ENCODE data around the gene TSHZ1.

The TSHZ1 gene

GRCh38 chr18:75275226-75275625 lies 64.6 kb downstream of the TSHZ1 start:
- DNase-seq: no peak

DNA sequence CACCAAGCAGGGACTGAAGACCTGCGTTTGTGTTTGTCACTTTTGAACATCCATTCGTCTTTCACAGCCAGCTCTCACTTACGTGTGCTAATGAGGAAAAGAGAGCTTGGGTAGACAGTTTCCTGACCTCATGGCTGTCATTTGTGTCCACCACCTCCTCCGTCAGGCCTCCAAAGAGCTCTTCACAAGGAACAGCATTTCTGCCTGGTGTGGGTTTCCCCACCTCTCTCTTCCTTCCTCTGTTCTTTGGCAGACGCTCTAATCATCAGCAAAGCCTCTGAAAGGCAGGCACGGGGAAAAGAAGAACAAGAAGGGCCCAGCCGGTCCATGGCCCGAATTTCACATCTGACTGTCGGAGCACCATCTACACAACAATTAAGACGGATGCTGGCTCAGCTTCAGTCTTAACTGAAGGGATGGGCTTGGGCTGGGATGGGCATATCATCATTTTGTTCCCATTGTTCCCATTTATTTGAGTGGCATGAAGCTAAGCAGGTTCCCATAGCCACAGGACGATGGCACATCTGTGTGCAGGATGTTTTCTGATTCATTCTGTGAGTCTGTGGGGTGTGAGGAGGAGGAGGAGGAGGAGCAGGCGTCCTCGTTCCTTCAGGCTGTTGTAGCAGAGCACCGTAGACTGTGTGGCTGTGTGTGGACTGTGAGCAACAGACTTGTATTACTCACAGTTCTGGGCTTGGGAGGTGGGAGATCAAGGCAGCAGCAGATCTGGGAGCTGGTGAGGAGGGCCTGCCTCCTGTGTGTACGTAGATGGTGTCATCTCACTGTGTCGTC lies 66.4 kb downstream of the TSHZ1 start:
- no peak for DNase-seq

GRCh38 chr18:75277610-75277928 lies 67.0 kb downstream of the TSHZ1 start:
- DNase-seq: no peak

GRCh38 chr18:75279381-75279780 lies 68.8 kb downstream of the TSHZ1 start:
- DNase-seq: no peak

GRCh38 chr18:75280427-75281280 lies 70.1 kb downstream of the TSHZ1 start:
- DNase-seq: no peak

GRCh38 chr18:75282746-75283145 lies 72.1 kb downstream of the TSHZ1 start:
- DNase-seq: no peak

- DNase-seq: no peak
Measured at GRCh38 chr18:75283731-75284130, 73.1 kb downstream of the TSHZ1 start.

- DNase-seq: no peak
Measured at GRCh38 chr18:75284566-75284965, 74.0 kb downstream of the TSHZ1 start.

DNA sequence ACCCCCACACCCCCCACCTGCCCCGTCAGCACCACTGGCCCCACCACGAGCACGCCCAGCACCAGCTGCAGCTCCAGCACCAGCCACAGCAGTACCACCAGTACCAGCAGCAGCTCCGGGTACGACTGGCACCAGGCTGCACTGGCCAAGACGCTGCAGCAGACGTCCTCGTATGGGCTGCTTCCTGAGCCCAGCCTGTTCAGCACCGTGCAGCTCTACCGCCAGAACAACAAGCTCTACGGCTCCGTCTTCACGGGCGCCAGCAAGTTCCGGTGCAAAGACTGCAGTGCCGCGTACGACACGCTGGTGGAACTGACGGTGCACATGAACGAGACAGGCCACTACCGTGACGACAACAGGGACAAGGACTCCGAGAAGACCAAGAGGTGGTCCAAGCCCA lies 75.3 kb downstream of the TSHZ1 start:
- DNase-seq: no peak

DNA sequence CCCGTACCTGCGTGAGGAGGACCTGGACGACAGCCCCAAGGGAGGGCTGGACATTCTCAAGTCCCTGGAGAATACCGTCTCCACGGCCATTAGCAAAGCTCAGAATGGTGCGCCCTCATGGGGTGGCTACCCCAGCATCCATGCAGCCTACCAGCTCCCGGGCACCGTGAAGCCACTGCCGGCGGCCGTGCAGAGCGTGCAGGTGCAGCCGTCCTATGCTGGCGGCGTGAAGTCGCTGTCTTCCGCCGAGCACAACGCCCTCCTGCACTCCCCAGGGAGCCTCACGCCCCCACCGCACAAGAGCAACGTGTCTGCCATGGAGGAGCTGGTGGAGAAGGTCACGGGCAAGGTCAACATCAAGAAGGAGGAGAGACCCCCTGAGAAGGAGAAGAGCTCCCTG lies 76.4 kb downstream of the TSHZ1 start:
- DNase-seq: no peak

DNA sequence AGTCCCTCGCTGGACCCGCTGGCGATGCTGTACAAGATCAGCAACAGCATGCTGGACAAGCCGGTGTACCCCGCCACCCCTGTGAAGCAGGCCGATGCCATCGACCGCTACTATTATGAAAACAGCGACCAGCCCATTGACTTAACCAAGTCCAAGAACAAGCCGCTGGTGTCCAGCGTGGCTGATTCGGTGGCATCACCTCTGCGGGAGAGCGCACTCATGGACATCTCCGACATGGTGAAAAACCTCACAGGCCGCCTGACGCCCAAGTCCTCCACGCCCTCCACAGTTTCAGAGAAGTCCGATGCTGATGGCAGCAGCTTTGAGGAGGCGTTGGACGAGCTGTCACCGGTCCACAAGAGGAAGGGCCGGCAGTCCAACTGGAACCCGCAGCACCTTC lies 77.1 kb downstream of the TSHZ1 start:
- no peak for DNase-seq

GRCh38 chr18:75289761-75290160 lies 79.2 kb downstream of the TSHZ1 start:
- no peak for DNase-seq

- no peak for DNase-seq
Measured at GRCh38 chr18:75290737-75291358, 80.3 kb downstream of the TSHZ1 start.

- no peak for DNase-seq
Measured at GRCh38 chr18:75291460-75291859, 80.9 kb downstream of the TSHZ1 start.

- DNase-seq: no peak
Measured at GRCh38 chr18:75293591-75293990, 83.0 kb downstream of the TSHZ1 start.

- no peak for DNase-seq
Measured at GRCh38 chr18:75297731-75298130, 87.1 kb downstream of the TSHZ1 start.

- no peak for DNase-seq
Measured at GRCh38 chr18:75304678-75305557, 94.3 kb downstream of the TSHZ1 start.

GRCh38 chr18:75305984-75306383 lies 95.4 kb downstream of the TSHZ1 start:
- no peak for DNase-seq

- no peak for DNase-seq
Measured at GRCh38 chr18:75307530-75307929, 96.9 kb downstream of the TSHZ1 start.

GRCh38 chr18:75309564-75309963 lies 99.0 kb downstream of the TSHZ1 start:
- DNase-seq: no peak

- DNase-seq: no peak
Measured at GRCh38 chr18:75314117-75314516, 103.5 kb downstream of the TSHZ1 start.

DNA sequence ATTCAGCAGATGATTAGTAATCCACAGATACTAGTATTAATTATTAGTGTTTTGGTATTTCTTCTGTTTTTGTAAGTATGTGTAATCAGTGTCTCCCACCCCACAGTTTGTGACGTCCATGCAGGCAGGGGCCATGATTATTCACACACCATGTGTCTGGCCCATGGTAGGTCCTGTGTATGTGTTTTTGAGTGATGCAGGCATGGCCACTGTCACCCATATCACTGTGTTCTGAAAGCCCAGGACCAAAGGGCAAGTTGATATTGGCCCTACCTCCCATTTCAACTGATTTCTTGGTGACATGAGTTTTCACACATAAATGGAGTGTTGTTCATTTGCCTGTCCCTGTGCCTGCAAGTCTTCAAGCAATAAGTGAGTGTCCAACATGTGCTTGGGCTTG lies 104.0 kb downstream of the TSHZ1 start:
- no peak for DNase-seq

- no peak for DNase-seq
Measured at GRCh38 chr18:75316223-75316622, 105.6 kb downstream of the TSHZ1 start.
